Activated CD4-positive, alpha-beta T cell treated with anti-CD3 and anti-CD28 coated beads, Interleukin-2, Interleukin-6, amounts not matched to agents 100 ng/mL and 50 ng/mL, durations not matched to agents 16 hours and 8 hours (primary cell): Measurements from ENCODE around the gene HES2.
"Not testable (repeated sequence)": the region's sequence is repeated elsewhere in the genome, so short reads cannot be mapped to it uniquely, and the experiment has no call there.

Experiments
- DNase-seq: peaks from one replicate; pipeline ENCODE4 v3.0.0-alpha.2; 2020

HES2 gene, protein sequence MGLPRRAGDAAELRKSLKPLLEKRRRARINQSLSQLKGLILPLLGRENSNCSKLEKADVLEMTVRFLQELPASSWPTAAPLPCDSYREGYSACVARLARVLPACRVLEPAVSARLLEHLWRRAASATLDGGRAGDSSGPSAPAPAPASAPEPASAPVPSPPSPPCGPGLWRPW

DNA sequence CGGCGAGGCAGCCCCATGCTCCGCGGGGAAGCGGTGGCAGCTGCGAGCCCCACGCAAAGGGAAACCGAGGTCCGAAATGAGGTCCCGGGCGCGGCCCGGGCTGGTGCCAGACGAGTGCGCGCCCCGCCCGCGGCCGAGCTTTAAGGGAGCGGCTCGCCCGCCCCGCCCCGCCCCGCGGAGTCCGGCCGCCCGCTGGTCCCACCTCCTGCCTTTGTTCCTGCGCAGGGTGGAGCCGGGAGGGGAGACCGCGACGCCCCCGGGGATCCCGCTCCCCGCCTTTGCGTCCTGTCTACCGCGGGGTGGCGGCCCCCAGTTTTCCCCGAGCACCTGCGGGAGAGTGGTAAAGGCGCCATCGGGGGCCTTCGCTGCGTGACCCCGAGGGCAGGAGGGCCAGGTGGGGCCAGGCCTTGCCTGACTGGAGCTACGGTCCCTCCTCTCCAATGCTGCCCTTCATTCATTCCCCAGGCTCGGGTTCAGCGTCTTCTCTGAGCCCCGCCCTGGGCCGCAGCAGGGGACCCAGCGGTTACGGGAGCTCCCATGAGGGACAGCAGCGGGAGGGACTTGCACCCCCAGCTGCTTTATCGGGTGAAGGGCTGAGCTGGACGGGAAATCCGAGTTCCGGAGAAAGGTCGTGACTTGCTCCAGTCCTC, at the start of gene HES2:
Gene HES2 (minus strand): TSS at position 116 of the 650 bp plus-strand sequence. CDS start 99 bp downstream, at position 17.
- DNase-seq, result peak; percentile 16

DNA sequence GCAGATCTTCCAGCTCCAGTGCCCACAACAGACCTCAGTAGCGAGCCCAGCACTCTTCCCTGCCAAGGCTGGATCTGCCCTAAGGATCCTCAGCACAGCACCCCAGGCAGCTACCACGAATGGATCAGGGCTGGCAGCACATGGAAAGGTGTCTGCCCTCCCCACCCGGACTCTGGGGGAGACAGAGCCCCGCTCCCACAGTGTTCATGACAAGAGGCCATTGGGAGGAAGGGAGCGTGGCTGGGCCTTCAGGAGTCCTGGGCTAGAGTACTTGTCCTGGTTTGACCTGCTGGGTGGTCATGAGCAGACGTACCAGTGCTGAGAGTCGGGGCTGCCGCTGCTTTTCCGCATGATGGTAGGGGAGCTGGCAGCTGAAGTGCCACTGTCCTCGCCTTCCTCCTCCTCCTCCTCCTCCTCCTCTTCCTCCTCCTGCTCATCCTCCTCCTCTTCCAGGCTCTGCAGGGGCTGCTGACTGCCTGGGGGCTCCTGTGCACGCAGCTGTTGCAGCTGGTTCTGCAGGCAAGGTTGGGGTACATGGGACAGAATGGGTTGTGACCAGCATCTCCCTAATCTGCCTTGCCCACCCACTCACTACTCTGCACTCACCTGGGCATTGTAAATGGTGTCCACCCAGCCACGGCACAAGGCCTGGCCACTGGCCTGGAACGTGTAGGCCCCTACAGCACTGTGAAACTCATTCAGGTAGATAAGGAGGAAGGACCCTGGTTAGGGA, 49.2 kb upstream of the HES2 start:
- no peak for DNase-seq

DNA sequence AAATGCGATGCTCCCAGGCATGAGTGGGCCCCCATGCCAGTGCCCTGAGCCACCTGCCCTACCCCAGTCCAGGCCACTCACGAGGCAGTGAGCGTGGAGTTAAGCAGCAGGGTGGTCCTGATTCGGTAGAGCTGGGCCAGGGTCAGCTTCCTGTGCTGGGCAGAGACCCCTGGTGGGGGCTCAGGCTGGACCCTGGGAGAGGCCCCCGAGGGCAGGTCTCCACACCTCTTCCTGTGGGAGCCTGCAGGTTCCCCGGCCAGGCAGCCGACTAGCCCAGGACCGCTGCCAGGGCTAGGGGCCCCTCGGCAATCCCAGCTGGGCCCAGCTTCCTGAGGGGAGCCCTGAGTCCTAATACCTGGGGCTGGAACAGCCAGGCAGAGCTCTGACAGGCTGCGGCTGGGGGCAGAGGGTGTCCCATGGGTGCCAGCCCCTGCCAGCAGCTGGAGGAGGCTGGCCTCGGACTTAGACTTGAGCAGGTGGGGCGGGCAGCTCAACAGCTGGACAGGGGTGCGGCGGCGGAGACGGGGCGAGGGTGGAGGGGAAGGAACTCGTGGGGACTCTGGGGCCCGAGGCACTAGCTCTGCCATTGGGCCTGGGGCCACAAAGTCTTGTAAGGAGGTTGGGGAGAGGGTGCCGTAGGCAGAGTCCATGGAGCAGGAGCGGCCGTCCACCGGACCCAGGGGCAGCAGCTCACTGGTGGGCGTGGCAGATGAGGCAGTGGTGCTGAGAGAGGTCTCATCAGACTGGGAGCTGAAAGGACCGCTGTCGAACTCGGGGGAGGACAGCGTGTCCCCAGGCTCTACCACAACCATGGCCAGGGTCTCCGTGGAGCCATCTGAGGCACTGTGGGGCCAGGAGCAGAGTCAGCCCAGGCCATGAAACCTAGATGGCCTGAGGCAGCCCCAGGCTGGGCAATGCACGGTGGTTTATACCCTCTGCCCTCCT, 48.3 kb upstream of the HES2 start:
- no peak for DNase-seq

DNA sequence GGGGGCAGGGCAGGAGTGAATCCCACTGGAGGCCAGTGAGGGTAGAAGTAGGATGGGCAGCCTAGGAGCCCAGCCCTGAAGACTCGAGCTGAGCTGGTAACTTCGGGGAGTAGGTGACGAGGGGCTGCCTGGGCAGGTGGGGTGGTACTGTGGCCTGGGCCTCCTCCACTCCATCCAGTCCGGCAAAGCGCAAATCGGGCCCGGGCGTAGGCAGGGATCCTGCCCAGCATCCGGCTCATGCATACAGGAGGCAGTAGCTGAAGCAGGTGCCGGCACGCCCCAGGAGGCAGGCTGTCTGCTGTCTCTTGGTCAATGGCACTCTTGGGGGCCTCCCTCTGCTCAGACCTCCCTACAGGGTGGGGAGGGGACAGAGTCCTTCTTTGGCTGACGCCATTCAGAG, 47.5 kb upstream of the HES2 start:
- no peak for DNase-seq

DNA sequence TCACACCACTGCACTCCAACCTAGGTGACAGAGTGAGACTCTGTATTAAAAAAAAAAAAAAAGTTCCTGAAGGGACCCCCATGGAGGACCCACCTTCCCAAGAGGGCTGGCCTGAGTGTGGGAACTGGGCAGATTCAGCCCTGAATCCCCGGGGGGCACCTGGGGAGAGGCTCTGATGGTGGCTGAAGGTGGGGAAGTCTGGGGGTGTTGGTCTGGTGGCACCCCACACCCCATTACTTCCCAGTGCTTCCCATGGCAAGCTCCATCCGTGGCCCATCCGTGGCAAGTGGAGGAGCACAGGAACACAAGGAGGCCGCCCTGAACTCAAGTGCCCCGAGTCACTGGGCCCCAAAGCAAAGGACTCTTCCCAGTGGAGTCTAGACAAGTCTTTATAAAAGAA, 47.0 kb upstream of the HES2 start:
- no peak for DNase-seq

DNA sequence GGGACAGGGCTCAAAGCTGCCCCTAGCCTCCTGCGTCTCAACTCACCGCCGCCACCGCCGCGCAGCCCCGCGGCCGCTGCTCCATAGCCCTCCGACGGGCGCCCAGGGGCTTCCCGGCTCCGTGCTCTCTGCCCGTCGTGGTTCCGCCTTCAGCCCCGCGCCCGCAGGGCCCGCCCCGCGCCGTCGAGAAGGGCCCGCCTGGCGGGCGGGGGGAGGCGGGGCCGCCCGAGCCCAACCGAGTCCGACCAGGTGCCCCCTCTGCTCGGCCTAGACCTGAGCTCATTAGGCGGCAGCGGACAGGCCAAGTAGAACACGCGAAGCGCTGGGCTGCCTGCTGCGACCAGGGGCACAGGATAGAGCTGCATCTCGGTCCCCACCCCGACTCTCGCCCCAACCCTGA, 46.3 kb upstream of the HES2 start, which contains the start of gene TNFRSF25:
Gene TNFRSF25 (minus strand): TSS at position 151 of the 400 bp plus-strand sequence. CDS start 66 bp downstream, at position 85.
- peak; percentile 72 for DNase-seq

DNA sequence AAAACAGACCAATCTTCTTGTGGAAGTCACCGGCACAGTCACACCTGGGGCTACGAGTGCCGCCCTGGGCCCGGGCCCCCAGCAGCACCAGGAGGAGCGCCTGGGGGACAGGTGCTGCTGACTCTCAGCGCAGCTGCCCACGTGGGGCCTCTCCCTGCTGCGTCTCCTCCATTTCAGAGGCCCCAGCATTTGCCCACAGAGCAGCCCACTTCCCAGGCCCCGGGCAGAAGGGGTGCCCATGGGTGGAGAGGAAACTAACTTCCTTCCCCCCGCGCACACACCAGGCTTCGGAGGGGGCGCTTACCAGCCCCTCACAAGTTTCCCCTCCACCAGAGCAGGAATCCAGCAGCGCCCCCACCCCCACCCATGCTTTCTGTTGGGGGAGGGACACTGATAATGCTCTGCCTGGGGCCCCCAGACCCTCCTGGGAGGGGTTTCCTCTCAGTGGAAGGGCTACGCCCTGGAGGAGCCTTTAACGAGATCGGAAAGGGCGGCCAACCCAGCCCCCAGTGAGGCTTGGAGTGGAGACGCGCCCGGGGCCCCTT, 45.8 kb upstream of the HES2 start:
- DNase-seq, result peak; percentile 51

DNA sequence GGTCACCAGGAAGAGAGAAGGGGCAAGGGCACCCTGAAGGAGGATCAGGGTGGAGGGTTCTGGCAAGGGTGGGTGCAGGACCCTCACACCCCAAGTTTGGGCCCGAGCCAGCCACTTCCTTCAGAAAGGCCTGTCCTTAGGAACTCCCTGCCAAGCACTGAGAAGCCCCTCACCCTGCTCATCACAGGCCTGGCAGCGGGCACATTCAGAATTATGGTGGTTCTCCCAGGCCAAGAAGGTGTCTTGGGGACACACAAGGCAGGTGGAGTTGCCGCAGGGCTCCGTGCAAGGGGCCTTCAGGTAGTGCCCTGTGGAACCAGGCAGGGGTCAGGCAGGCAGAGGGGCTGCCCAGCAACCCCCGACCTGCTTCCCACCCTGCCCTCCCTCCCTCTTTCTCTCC, 45.2 kb upstream of the HES2 start:
- no peak for DNase-seq

DNA sequence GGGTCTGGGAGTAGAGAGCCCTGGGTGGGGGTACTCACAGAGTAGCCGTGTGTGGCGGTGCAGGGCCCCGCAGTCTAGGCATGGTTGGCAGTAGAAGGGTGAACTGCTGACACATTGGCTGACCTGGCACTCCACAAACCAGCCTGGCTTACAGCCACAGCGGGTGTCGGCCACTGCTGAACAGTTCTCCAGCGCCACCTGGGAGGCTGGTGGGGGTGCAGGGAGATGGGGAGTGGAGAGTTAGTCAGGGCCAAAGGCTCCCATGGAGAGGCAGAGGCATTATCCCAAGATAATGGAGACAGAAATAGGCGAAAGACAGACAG, 44.8 kb upstream of the HES2 start:
- peak; percentile 72 for DNase-seq

DNA sequence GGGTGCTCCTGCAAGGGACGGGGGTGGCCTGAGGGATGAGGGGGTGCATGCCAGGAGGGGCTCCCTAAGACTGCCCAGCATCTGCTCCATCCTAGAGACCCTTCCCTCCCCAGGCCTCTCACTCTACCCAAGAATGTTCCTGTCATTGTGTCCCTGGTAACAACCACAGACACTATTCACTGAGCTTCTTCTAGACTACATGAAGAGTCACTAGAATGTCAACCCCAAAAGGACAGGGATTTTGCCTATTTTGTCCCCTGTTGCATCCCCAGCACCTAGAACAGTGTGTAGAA, 43.3 kb upstream of the HES2 start:
- DNase-seq, result no peak

DNA sequence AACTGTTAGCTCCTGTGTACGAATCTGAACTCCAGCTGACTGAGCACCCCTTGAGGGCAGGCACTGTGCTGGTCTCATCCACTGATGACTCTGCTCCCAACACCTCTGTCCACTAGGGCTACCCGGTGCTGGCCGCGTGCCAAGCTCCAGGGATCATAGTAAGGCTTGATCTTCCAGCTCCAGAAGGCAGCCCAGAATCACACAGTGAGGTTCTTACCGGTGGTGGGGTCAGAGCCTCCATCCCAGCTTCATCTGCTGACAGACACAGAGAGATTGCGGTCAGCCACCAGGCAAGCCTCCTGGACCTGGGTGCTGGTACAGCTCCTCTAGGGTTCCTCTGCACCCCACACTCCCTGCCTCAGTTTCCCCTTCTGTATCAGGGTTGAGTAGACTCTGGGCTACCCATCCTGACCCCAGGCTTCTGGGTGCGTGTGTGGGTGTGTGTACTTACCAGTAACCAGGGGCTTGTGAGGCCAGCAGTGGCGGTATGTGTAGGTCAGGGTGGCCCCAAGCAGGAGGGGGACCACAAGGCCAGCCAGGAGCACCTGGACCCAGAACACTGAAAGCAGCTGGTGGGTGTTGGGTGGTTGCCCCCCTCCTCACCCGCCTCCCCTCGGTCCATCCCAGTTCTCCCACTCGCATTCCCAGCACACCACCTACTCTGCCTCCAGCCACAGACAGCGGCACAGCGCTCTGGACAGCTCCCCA, 42.8 kb upstream of the HES2 start:
- DNase-seq, result no peak

DNA sequence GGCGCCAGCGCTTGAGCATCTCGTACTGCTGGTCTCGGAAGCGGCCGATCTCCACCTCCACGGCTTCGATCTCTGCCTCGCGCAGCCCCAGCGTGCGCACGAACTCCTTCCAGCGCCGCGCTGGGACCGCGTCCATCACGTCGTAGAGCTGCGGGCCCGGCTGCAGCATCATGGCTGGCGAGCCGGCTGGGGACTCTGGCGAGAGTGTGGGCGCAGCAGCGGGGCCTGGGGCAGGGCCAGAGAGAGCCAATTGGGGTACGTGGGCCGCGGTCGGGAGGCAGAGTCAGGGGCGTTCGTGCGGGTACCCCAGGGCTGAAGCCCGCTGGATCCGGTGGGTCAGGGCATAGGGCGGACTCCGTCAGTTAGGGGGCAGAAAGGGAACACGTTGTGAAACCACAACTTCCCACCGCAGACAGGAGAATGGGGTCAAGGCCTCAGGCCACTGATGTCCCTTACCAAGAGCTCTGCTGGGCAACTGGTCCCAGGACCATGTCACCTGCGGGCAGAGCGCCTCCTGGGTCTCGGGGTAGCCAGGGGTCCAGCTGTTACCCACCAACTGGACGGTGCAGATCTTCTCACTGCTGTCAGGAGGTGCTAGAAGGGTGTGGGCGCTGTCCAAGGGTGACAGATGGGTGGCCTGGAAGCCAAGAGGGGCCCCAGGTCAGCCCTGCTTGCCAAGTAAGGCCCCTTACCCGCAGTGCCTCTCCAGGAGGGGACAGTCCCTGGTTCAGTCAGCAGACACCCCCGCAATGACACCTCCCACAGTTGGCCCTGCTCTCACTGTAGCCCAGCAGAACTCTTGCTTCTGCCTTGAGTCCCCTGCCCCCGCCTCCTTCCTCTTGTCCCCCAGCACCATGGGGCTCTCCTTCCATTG, 42.1 kb upstream of the HES2 start:
- no peak for DNase-seq

DNA sequence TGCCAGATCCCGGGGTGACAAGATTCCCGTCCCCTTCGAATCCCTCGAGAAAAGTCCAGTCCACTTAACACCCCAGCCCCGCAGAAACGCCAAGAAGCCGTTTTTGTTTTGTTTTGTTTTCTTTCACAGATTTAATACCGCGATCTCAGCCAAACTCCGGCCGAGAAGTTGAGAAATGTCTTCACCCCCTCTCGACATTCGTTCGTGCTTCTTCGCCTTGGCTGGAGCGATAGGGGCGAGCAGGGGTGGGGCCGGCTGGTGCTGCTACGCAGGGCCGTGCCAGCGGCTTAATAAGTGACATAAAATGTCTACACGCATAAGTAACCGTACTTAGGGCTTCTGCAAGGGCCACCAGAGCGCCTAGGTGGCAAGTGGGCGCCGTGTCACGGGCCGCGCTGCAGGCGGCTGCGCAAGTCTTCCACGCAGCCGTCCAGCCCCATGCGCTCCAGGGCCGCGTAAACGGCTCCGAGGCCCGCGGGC, 41.4 kb upstream of the HES2 start:
- no peak for DNase-seq

DNA sequence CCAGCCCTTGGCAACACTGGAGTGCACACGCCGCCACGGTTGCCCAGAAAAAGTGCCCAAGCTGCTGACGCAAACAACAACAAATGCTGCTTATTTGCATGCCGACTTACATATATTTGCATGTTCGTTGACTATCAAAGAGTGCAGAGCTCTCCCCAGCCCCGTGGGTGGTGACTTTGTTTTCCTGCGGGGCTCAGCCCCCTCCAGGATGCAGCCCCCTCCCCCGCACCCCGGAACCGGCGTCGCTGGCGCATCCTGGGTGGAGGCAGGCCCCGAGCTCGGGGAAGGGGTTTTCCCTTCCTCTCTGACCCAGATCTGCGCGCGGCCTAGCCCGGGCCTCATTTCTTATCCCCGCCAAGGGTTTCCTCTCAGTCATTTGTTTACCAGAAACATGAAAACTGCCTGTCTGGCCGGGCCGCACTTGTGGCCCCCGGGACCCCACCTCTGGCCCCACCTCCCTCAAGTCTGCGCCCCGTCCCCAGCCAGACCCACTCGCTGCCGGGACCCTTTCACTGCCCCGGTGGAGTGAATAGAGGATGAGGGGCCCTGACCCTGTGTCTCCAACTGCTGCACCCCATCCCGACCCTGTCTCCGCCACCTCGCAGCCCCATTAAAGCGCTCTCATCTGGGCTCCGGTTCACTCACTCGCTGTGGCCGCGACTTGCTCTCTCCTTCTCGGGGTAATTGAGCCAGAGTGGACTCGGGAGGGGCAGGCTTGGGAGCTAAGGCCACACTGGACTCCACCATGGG, 40.8 kb upstream of the HES2 start:
- DNase-seq, result peak; percentile 89

DNA sequence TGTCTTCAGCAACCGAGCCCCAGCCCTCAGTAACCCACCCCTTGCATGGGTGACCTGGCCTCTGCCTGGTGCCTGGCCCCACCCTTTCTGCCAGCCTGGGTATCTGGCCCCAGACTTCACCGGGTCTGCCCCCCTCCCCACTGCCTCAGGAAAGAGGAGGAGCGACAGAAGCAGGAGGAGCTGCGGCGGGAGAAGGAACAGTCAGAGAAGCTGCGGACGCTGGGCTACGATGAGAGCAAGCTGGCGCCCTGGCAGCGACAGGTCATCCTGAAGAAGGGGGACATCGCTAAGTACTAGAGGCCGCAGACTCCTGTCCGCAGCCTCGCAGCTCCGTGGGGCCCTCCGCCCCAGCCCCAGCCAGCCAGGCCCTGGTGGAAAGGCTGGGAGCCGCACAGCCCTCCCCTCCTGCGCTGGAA, 40.1 kb upstream of the HES2 start:
- peak; percentile 58 for DNase-seq

DNA sequence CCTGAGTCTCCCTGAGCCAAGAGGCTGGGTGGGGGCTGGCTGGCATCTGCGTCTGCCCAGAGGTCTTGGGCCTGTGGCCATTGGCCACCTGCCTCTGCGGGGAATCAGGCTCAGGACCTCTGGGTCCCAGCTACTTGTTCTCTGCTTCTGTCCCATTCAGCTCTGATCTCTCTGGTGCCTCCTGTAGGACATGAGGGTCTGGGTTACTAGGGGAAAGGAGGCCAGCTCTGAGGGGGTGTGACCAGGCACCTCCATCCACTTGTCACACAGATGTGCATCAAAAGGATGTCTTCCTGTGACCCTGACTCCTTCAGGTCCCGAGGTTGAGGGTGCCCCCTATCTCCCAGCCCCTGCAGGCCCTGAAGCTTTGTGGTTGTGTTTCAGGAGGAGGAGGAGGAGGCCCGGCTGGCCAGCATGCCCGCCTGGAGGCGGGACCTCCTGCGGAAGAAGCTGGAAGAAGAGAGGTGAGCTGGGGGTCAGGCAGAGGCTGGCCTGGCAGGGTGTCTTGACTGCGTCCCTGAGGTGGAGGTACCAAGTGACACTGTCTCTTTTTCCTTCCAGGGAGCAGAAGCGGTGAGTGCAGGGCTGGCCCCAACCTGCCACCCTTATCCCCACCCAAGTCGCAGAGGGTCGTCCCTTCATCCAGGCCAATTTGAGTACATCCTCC, 37.2 kb upstream of the HES2 start:
- no peak for DNase-seq

DNA sequence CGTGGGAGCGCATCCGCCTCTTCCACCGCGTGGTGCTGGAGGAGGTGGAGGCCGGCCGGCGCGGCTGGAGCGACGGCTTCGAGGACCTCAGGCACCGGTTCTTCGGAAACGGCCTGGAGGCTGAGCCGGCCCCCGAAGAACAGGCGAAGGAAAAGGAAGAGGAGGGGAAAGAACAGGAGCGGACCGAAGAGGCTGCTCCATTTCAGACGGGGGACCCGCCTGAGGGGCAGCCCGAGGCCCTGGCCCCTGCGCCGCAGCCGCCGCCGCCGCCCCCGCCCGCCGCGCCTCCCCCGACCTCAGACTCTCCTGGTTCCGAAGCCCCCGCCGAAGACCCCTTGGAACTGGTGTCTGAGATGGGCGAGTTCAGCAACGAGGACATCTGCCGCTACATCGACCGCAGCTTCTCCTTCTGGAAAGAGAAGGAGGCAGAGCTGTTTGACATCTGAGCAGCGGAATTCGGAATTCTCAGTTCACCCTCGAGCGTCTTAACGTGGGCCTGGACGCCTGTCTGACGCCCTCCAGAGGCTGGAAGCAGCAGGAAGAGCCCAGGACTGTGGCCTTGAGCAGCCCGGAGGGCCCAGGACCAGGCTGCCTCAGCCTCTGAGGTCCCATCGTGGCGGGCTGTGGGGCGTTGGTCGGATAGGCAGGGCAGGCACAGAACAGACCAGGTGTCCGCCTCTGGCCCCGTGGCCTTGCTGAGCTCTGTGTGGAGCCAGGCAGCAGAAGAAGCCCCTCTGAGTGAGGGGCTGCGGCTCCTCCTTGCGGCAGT, 36.2 kb upstream of the HES2 start:
- not testable (repeated sequence) for DNase-seq

DNA sequence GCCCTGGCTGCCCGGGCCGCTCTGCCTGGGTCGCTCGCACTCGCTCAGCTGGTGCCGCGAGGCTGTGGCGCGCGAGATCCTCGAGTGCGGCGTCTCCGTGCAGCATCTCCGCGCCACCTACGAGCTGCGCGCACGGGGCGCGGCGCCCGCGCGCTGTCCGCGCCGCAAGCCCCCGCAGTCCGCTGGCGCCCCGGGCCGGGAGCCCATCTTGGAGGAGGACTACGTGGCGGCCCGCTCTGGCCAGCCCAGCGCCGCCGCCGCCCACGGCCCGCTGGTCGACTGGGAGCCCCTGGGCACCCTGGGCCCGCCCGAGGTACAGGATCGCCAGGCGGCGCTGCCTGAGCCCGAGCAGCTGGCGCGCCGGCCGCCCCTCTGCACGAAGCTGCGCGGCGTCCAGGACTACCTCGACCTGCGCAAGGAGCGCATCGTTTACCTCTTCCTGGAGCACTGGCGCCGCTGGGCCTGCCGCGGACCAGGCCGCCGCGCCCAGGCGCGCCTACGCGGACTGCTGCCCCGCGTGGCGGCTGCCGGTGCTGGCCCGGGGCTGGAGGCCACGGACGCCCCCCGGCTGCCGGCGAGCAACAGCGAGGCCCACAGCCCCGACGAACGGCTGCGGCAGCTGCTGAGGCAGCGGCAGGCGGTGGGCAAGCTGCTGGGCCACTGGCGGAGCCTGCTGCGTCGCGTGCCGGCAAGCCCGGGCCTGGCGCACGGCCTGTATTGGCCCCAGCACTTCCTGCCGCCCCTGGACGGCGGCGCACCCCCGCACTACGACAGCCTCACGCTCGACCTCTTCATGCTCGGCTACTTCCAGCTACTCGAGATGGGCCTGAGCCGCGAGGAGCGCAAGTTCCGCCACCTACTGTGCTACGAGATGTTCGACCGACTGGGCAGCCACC, 35.4 kb upstream of the HES2 start:
- DNase-seq, result peak; percentile 26
